Astrocyte of the spinal cord (primary cell): ENCODE results near the gene FH.

ENCODE experiments used
- DNase-seq: peaks from one replicate; pipeline ENCODE4 v3.0.0; 2011; ENCODE audit warnings: low read depth, low spot score
- H3K4me3 ChIP-seq: 2 replicates; pipeline ENCODE4 v1.5.1; 2011; ENCODE audit warnings: low read depth, mild to moderate bottlenecking, low read length, moderate library complexity
- CTCF ChIP-seq: IDR thresholded peaks from 2 replicates; pipeline ENCODE4 v1.5.1; 2012; ENCODE audit warnings: low read depth, mild to moderate bottlenecking, low read length, inconsistent platforms
- in situ Hi-C: cut with HindIII; loops from 2 replicates; pipeline ENCODE4 v1.10.0; 2017; ENCODE audit warnings: low sequenced_read_pairs

The FH gene

GRCh38 chr1:241519308-241520079 lies at the start of gene FH:
Gene FH, minus strand, starts transcription at chr1:241519755. Its CDS starts 33 bp downstream, at chr1:241519722.
- in situ Hi-C loops, result no loop called here
- no peak for TF ChIP-seq CTCF
- DNase-seq, result peak; percentile 98
- peak within 1 kb of the TSS; percentile 58 for H3K4me3 ChIP-seq

GRCh38 chr1:241560849-241561187 lies 41.3 kb upstream of the FH start:
- in situ Hi-C loops, result no loop called here
- no peak for DNase-seq
- no peak for TF ChIP-seq CTCF
- no peak overlapping the region for H3K4me3 ChIP-seq

- no peak for TF ChIP-seq CTCF
- no peak for DNase-seq
- in situ Hi-C loops, result no loop called here
- no peak overlapping the region for H3K4me3 ChIP-seq
Observed at GRCh38 chr1:241560146-241560848, 40.7 kb upstream of the FH start.

GRCh38 chr1:241557551-241558193 lies 38.1 kb upstream of the FH start:
- no peak for DNase-seq
- in situ Hi-C loops, result no loop called here
- TF ChIP-seq CTCF, result no peak
- no peak overlapping the region for H3K4me3 ChIP-seq

GRCh38 chr1:241557031-241557430 lies 37.5 kb upstream of the FH start:
- H3K4me3 ChIP-seq, result no peak overlapping the region
- in situ Hi-C loops, result no loop called here
- no peak for DNase-seq
- no peak for TF ChIP-seq CTCF

GRCh38 chr1:241555526-241555925 lies 36.0 kb upstream of the FH start:
- no peak for TF ChIP-seq CTCF
- in situ Hi-C loops, result no loop called here
- no peak for DNase-seq
- no peak overlapping the region for H3K4me3 ChIP-seq
